Measurements from ENCODE around the gene DUS1L. TPM values are rescaled to one million over a fixed set of nuclear protein-coding genes. Genes with fewer than 3 reads are reported as not detected.

The DUS1L gene
- total and polyA plus RNA-seq, 2 experiments from 2014 or later = 66.0 to 122 TPM

GRCh38 chr17:82084373-82085030 lies 18.9 kb upstream of the DUS1L start:
- no peaks in the 10 kb centered on the region for H3K9me3 Mint-ChIP-seq
- no peak for TF ChIP-seq ZNF462 (CRISPR knock-in tag; IDR thresholded peaks at IDR 0.05)
- no peak overlapping the region for H2AFZ ChIP-seq
- ATAC-seq = no peak
- H3K36me3 ChIP-seq (ENCODE audit: insufficient read depth) = peaks cover 11% of the 10 kb centered on the region; the same call in 1 of the 2 replicates
- peaks cover 17% of the 10 kb centered on the region for H4K20me1 ChIP-seq (replicated peaks; ENCODE audit: insufficient read depth)
- no peak overlapping the region for H3K4me3 Mint-ChIP-seq
- no peak overlapping the region for H3K27ac ChIP-seq (ENCODE audit: low read depth)
- H3K27me3 Mint-ChIP-seq (ENCODE audit: insufficient read depth, low read depth, poor library complexity) = peaks cover 11% of the 10 kb centered on the region
- H3K4me1 ChIP-seq (ENCODE audit: insufficient read depth) = no peaks in the 10 kb centered on the region
- H3K9me2 ChIP-seq (ENCODE audit: insufficient read depth) = no peaks in the 10 kb centered on the region
- no peaks in the 10 kb centered on the region for H3K4me1 Mint-ChIP-seq
- H3K36me3 Mint-ChIP-seq (ENCODE audit: low read depth) = peaks cover 59% of the 10 kb centered on the region; the same call in 2 of the 3 replicates
- DNase-seq (ENCODE audit: low spot score) = no peak
- no peaks in the 10 kb centered on the region for H3K79me2 ChIP-seq (replicated peaks; ENCODE audit: insufficient read depth)
- H3K27me3 ChIP-seq (ENCODE audit: insufficient read depth) = no peaks in the 10 kb centered on the region
- no peak overlapping the region for H3K4me2 ChIP-seq
- H3K27ac Mint-ChIP-seq = no peak overlapping the region
- H3F3A ChIP-seq (replicated peaks; ENCODE audit: low read depth) = peaks cover 18% of the 10 kb centered on the region
- no peak overlapping the region for H3K4me3 ChIP-seq

DNA sequence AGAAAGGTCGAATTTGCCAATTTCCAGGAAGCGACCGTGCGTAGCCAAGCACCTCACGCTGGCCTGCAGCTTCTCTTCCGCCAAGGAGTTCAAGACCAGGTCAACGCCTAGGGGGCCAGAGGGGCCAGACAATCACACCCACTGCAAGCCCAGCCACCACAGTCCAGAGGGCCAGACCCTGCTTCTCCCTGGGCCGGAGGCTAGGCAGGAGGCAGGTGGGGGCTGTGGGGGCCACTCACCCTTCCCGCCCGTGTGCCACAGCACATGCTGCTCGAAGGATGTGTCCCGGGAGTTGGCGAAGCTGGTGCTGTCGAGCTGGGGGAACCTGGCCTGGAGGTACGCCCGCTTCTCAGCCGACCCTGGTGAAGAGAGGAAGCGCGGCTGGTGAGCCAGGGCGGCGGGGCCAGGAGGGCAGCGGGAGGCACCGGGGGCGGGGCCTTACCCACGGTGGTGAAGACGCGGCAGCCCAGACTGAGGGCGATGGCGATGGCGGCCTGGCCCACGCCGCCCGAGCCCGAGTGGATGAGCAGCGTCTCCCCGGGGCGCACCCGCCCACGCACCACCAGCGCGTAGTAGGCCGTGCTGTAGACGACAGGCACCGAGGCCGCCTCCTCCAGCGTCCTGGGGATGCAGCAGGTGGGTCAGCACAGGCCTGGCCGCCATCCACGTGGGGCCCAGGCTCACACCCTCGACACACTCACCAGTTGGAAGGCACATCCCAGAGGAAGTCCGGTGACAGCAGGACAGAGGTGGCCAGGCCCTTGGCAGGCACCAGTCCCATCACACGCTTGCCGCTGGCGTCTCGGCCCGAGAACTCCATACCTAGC lies 18.1 kb upstream of the DUS1L start:
- ATAC-seq = no peak
- TF ChIP-seq, protein P1, sequence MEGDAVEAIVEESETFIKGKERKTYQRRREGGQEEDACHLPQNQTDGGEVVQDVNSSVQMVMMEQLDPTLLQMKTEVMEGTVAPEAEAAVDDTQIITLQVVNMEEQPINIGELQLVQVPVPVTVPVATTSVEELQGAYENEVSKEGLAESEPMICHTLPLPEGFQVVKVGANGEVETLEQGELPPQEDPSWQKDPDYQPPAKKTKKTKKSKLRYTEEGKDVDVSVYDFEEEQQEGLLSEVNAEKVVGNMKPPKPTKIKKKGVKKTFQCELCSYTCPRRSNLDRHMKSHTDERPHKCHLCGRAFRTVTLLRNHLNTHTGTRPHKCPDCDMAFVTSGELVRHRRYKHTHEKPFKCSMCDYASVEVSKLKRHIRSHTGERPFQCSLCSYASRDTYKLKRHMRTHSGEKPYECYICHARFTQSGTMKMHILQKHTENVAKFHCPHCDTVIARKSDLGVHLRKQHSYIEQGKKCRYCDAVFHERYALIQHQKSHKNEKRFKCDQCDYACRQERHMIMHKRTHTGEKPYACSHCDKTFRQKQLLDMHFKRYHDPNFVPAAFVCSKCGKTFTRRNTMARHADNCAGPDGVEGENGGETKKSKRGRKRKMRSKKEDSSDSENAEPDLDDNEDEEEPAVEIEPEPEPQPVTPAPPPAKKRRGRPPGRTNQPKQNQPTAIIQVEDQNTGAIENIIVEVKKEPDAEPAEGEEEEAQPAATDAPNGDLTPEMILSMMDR (conservative IDR thresholded peaks at IDR 0.05; ENCODE audit: low read depth in 2 of 2) = no peak
- TF ChIP-seq EZH2phosphoT487 (IDR thresholded peaks at IDR 0.05; ENCODE audit: unreplicated experiment) (no peak), ZNF114 (CRISPR knock-in tag; IDR thresholded peaks at IDR 0.05) (no peak), ZNF331 (CRISPR knock-in tag; IDR thresholded peaks at IDR 0.05; ENCODE audit: low read depth) (no peak), NANOG (IDR thresholded peaks at IDR 0.05; ENCODE audit: borderline replicate concordance) (no peak), EZH2 (IDR thresholded peaks at IDR 0.05; ENCODE audit: low read depth, unreplicated experiment) (no peak)
- TF ChIP-seq, protein P2, sequence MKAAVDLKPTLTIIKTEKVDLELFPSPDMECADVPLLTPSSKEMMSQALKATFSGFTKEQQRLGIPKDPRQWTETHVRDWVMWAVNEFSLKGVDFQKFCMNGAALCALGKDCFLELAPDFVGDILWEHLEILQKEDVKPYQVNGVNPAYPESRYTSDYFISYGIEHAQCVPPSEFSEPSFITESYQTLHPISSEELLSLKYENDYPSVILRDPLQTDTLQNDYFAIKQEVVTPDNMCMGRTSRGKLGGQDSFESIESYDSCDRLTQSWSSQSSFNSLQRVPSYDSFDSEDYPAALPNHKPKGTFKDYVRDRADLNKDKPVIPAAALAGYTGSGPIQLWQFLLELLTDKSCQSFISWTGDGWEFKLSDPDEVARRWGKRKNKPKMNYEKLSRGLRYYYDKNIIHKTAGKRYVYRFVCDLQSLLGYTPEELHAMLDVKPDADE (IDR thresholded peaks at IDR 0.05) = no peak

More for the DNA sequence above, 18.1 kb upstream of the DUS1L start:
- no peak overlapping the region for H2AFZ ChIP-seq
- no peak for DNase-seq (ENCODE audit: low spot score)
- H3K36me3 Mint-ChIP-seq (ENCODE audit: low read depth) = peaks cover 60% of the 10 kb centered on the region; the same call in 2 of the 3 replicates
- no peaks in the 10 kb centered on the region for H3K27me3 ChIP-seq (ENCODE audit: insufficient read depth)
- H3K4me2 ChIP-seq = no peak overlapping the region
- H3K36me3 ChIP-seq (ENCODE audit: insufficient read depth) = peaks cover 11% of the 10 kb centered on the region; the same call in 1 of the 2 replicates
- no peaks in the 10 kb centered on the region for H3K9me3 Mint-ChIP-seq
- H3K27me3 Mint-ChIP-seq (ENCODE audit: insufficient read depth, low read depth, poor library complexity) = peaks cover 16% of the 10 kb centered on the region
- H3K4me3 Mint-ChIP-seq = no peak overlapping the region
- H3K4me1 Mint-ChIP-seq = no peaks in the 10 kb centered on the region
- no peak overlapping the region for H3K27ac Mint-ChIP-seq
- H3K4me3 ChIP-seq = no peak overlapping the region
- no peaks in the 10 kb centered on the region for H3K4me1 ChIP-seq (ENCODE audit: insufficient read depth)
- no peak overlapping the region for H3K27ac ChIP-seq (ENCODE audit: low read depth)
- no peaks in the 10 kb centered on the region for H3K79me2 ChIP-seq (replicated peaks; ENCODE audit: insufficient read depth)
- H3K9me2 ChIP-seq (ENCODE audit: insufficient read depth) = no peaks in the 10 kb centered on the region
- peaks cover 13% of the 10 kb centered on the region for H3F3A ChIP-seq (replicated peaks; ENCODE audit: low read depth)
- peaks cover 9% of the 10 kb centered on the region for H4K20me1 ChIP-seq (replicated peaks; ENCODE audit: insufficient read depth)

Measured in GM23338 (cell line).